Vagina (tissue), 2 donors: Measurements from ENCODE around the gene NFATC2.

ENCODE experiments used
- POLR2AphosphoS5 ChIP-seq, 2 donors: sonication (generic); formaldehyde crosslinking; IDR thresholded peaks; one replicate each; pipeline ENCODE4 v1.9.0; 2017; ENCODE audit warnings: antibody characterized with exemption in 2 of 2, mild to moderate bottlenecking in 2 of 2, low read depth in 1 of 2; ENCODE audit not compliant: insufficient read depth in 1 of 2
- TF ChIP-seq, protein P1 (sequence below), 3 experiments: fragments of 450-650 bp in 2 of 3; fragments of 200-600 bp in 1 of 3; sonication (generic) in 1 of 3; IDR thresholded peaks; one replicate each; pipeline ENCODE4 v1.5.1; 2017 to 2019; ENCODE audit warnings: antibody characterized with exemption in 3 of 3, mild to moderate bottlenecking in 2 of 3, moderate library complexity in 2 of 3

DNA sequence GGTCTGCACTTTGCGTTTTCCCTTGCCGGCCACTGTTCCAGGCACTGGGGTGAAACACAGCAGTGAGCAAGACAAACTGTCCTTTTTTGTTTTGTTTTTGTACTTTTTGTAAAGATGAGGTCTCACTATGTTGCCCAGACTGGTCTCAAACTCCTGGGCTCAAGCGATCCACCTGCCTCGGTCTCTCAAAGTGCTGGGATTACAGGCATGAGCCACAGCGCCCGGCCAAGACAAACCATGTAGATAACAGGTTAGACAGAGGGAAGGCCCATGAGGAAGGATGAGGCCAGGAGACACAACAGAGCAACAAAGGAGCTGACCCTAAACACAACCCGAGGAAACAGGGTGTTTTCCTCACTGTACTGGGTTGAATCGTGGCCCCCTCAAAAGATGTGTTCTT is 165.4 kb downstream of the NFATC2 start:
- no peak for TF ChIP-seq POLR2AphosphoS5 (IDR thresholded peaks at IDR 0.05; ENCODE audit: insufficient read depth in 1 of 2, low read depth in 1 of 2)
- TF ChIP-seq, protein P1, sequence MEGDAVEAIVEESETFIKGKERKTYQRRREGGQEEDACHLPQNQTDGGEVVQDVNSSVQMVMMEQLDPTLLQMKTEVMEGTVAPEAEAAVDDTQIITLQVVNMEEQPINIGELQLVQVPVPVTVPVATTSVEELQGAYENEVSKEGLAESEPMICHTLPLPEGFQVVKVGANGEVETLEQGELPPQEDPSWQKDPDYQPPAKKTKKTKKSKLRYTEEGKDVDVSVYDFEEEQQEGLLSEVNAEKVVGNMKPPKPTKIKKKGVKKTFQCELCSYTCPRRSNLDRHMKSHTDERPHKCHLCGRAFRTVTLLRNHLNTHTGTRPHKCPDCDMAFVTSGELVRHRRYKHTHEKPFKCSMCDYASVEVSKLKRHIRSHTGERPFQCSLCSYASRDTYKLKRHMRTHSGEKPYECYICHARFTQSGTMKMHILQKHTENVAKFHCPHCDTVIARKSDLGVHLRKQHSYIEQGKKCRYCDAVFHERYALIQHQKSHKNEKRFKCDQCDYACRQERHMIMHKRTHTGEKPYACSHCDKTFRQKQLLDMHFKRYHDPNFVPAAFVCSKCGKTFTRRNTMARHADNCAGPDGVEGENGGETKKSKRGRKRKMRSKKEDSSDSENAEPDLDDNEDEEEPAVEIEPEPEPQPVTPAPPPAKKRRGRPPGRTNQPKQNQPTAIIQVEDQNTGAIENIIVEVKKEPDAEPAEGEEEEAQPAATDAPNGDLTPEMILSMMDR (IDR thresholded peaks at IDR 0.05), result no peak
